Neural cell (in vitro differentiated cells): Measurements from ENCODE around the gene TMEM273. TPM values are rescaled to one million over a fixed set of nuclear protein-coding genes. Genes with fewer than 3 reads are reported as not detected.

ENCODE experiments used
- H2AFZ ChIP-seq: fragments of 200-600, 300-800 bp; sonication (generic), shearing (Covaris generic); 2 replicates; pipeline ENCODE4 v1.6.0; 2014; ENCODE audit warnings: low read depth, mild to moderate bottlenecking, antibody characterized with exemption, low read length, moderate library complexity
- H3F3A ChIP-seq: fragments of 200-600 bp; shearing (Covaris generic); 2 replicates; pipeline ENCODE4 v1.6.1; 2016; ENCODE audit warnings: mild to moderate bottlenecking, moderate library complexity, mixed read lengths, antibody characterized with exemption, low read length; ENCODE audit not compliant: insufficient read depth, poor library complexity, severe bottlenecking
- H3K27ac ChIP-seq: fragments of 200-600, 300-800 bp; sonication (generic), shearing (Covaris generic); 2 replicates; pipeline ENCODE4 v1.5.1; 2014; ENCODE audit warnings: mild to moderate bottlenecking, low read length, moderate library complexity
- H3K27me3 ChIP-seq: fragments of 300-800, 200-600 bp; sonication (generic), shearing (Covaris generic); 2 replicates; pipeline ENCODE4 v1.6.0; 2014; ENCODE audit warnings: mild to moderate bottlenecking, low read depth, low read length, moderate library complexity; ENCODE audit not compliant: insufficient read depth
- H3K36me3 ChIP-seq: fragments of 300-800, 200-600 bp; sonication (generic), shearing (Covaris generic); 2 replicates; pipeline ENCODE4 v1.5.1; 2014; ENCODE audit warnings: mild to moderate bottlenecking, antibody characterized with exemption, low read length, moderate library complexity; ENCODE audit not compliant: insufficient read depth
- H3K4me2 ChIP-seq: fragments of 300-800, 200-600 bp; sonication (generic), shearing (Covaris generic); 2 replicates; pipeline ENCODE4 v1.6.0; 2014; ENCODE audit warnings: mild to moderate bottlenecking, low read length
- H3K4me3 ChIP-seq: fragments of 300-800, 200-600 bp; sonication (generic), shearing (Covaris generic); 2 replicates; pipeline ENCODE4 v1.5.1; 2014; ENCODE audit warnings: mild to moderate bottlenecking, low read length, moderate library complexity
- H3K79me2 ChIP-seq: fragments of 200-600 bp; shearing (Covaris generic); replicated peaks from 2 replicates; pipeline ENCODE4 v1.6.0; 2014; ENCODE audit warnings: mild to moderate bottlenecking, low read length, moderate library complexity; ENCODE audit not compliant: insufficient read depth
- H3K9ac ChIP-seq: fragments of 300-800, 200-600 bp; sonication (generic), shearing (Covaris generic); 2 replicates; pipeline ENCODE4 v1.6.1; 2016; ENCODE audit warnings: mild to moderate bottlenecking, low read length, mixed read lengths
- H3K9me2 ChIP-seq: fragments of 200-600 bp; shearing (Covaris generic); 2 replicates; pipeline ENCODE4 v1.6.1; 2016; ENCODE audit warnings: mild to moderate bottlenecking, low read length, mixed read lengths; ENCODE audit not compliant: insufficient read depth
- H3K9me3 ChIP-seq: fragments of 200-600, 300-800 bp; sonication (generic), shearing (Covaris generic); 2 replicates; pipeline ENCODE4 v1.6.1; 2016; ENCODE audit warnings: mild to moderate bottlenecking, mixed run types, low read length, moderate library complexity, mixed read lengths
- H4K20me1 ChIP-seq: fragments of 200-600 bp; shearing (Covaris generic); 2 replicates; pipeline ENCODE4 v1.6.1; 2016; ENCODE audit warnings: mild to moderate bottlenecking, mixed run types; ENCODE audit not compliant: insufficient read depth
- CTCF ChIP-seq: fragments of 450-650 bp; IDR thresholded peaks from 2 replicates; pipeline ENCODE4 v1.5.1; 2014; ENCODE audit warnings: antibody characterized with exemption, mild to moderate bottlenecking, moderate library complexity; ENCODE audit not compliant: poor library complexity, severe bottlenecking
- EP300 ChIP-seq: fragments of 450-650 bp; conservative IDR thresholded peaks from 2 replicates; pipeline ENCODE4 v1.6.1; 2014; ENCODE audit warnings: antibody characterized with exemption, mild to moderate bottlenecking, moderate library complexity; ENCODE audit not compliant: poor library complexity, severe bottlenecking
- EZH2 ChIP-seq: fragments of 200-600, 300-800 bp; shearing (Covaris generic), sonication (generic); IDR thresholded peaks from 2 replicates; pipeline ENCODE4 v1.6.1; 2014; ENCODE audit warnings: antibody characterized with exemption, low read length, borderline replicate concordance, mild to moderate bottlenecking; ENCODE audit not compliant: insufficient read depth, poor library complexity, severe bottlenecking
- MXI1 ChIP-seq: fragments of 450-650 bp; conservative IDR thresholded peaks from 2 replicates; pipeline ENCODE4 v1.6.1; 2014; ENCODE audit warnings: antibody characterized with exemption, mild to moderate bottlenecking; ENCODE audit not compliant: poor library complexity, severe bottlenecking
- POLR2AphosphoS5 ChIP-seq: IDR thresholded peaks from 2 replicates; pipeline ENCODE4 v1.6.1; 2012
- RAD21 ChIP-seq: fragments of 450-650 bp; conservative IDR thresholded peaks from 2 replicates; pipeline ENCODE4 v1.6.1; 2014; ENCODE audit warnings: antibody characterized with exemption, mild to moderate bottlenecking, moderate library complexity
- SMC3 ChIP-seq: fragments of 450-650 bp; conservative IDR thresholded peaks from 2 replicates; pipeline ENCODE4 v1.6.1; 2014; ENCODE audit warnings: antibody characterized with exemption, mild to moderate bottlenecking, moderate library complexity; ENCODE audit not compliant: poor library complexity
- TAF1 ChIP-seq: IDR thresholded peaks from 2 replicates; pipeline ENCODE4 v1.6.1; 2012; ENCODE audit warnings: low read depth
- polyA plus RNA-seq: library from polyadenylated mRNA; depleted of rRNA; stranded (reverse); fragments of >200 nt; gene quantifications from 2 replicates; pipeline ENCODE4 v1.2.3, GENCODE V29; 2014

The TMEM273 gene
- polyA plus RNA-seq, 1 donor from 2014 or later, result not detected

DNA sequence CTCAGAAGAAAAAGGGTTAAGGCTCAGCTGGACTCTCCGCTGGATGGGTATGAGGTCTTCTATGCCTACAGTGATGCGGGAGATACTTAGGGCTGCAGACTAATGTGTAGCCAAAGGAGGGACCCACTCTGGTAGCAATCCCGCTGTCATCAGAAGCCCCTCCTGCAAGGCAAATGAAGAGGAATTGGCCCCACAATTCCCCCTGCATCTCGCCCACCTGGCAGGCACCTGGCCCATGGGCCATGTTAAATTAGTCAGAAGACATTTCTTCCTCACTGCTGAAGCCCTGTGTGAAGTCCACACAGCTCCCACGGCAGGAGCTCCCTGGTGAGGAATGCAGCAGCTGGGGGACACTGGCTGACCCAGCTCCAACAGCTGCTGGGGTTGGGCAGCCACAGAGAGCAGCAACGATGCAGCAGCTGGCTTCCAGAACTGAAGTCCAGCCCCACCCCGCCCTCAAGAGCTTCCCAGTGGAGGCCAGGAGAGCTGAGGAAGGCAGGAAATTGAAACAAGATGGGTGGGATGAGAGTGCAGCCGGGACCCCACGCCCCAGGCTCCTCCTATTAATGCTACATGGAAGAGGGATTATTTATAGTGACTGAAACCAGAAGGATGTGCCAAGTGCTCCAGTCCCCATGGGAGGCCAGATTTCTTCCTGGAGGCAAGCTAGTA lies 78.4 kb downstream of the TMEM273 start:
- H3K4me2 ChIP-seq, result no peak overlapping the region
- no peak overlapping the region for H3K27ac ChIP-seq
- no peaks in the 10 kb centered on the region for H3K9me2 ChIP-seq
- no peak overlapping the region for H3K4me3 ChIP-seq
- H4K20me1 ChIP-seq, result no peaks in the 10 kb centered on the region
- H2AFZ ChIP-seq, result no peak overlapping the region
- TF ChIP-seq EP300 (no peak), TAF1 (no peak), CTCF (no peak), POLR2AphosphoS5 (no peak), RAD21 (no peak), EZH2 (no peak), MXI1 (no peak)
- no peaks in the 10 kb centered on the region for H3K79me2 ChIP-seq
- H3K27me3 ChIP-seq, result peaks cover 7% of the 10 kb centered on the region
- H3F3A ChIP-seq, result no peaks in the 10 kb centered on the region
- no peaks in the 10 kb centered on the region for H3K9me3 ChIP-seq
- H3K36me3 ChIP-seq, result no peaks in the 10 kb centered on the region
- no peak overlapping the region for H3K9ac ChIP-seq

DNA sequence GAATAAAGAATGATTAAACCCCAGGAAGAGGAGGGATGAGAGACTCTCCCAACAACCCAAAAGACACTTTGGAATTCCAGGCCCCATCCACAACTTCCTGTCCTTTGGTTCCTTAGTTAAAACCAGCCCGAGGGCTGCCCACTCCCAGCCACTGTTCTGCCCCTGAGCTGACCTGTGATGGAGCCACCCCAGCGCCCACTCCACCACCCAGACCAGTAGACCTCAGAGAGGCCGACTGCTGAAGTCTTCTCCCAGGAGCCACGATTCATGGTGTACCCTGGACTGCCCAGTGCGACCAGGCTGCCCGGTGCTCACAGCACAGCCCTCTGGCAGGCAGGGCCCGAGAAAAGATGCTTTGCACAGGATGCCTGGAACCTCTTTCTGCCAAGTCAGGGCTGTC lies 79.5 kb downstream of the TMEM273 start:
- H3K27me3 ChIP-seq, result no peaks in the 10 kb centered on the region
- no peak overlapping the region for H3K4me2 ChIP-seq
- H3K27ac ChIP-seq, result no peak overlapping the region
- H3K79me2 ChIP-seq, result no peaks in the 10 kb centered on the region
- no peaks in the 10 kb centered on the region for H3K9me2 ChIP-seq
- no peaks in the 10 kb centered on the region for H3K36me3 ChIP-seq
- no peak overlapping the region for H3K9ac ChIP-seq
- H2AFZ ChIP-seq, result no peak overlapping the region
- no peaks in the 10 kb centered on the region for H3K9me3 ChIP-seq
- no peaks in the 10 kb centered on the region for H4K20me1 ChIP-seq
- no peak overlapping the region for H3K4me3 ChIP-seq
- no peaks in the 10 kb centered on the region for H3F3A ChIP-seq
- no peak for TF ChIP-seq CTCF
- no peak for TF ChIP-seq RAD21
- no peak for TF ChIP-seq TAF1
- TF ChIP-seq EP300, result no peak
- no peak for TF ChIP-seq SMC3

GRCh38 chr10:49107887-49108267 lies 80.3 kb downstream of the TMEM273 start:
- Histone ChIP-seq H3K9ac (no peak overlapping the region), H3K9me2 (no peaks in the 10 kb centered on the region), H3K9me3 (no peaks in the 10 kb centered on the region), H3F3A (no peaks in the 10 kb centered on the region), H4K20me1 (no peaks in the 10 kb centered on the region), H3K27me3 (no peaks in the 10 kb centered on the region), H3K36me3 (no peaks in the 10 kb centered on the region), H3K4me2 (no peak overlapping the region), H3K4me3 (no peak overlapping the region), H3K79me2 (no peaks in the 10 kb centered on the region), H2AFZ (no peak overlapping the region), H3K27ac (no peak overlapping the region)
- TF ChIP-seq POLR2AphosphoS5, result no peak
- no peak for TF ChIP-seq EZH2
- no peak for TF ChIP-seq CTCF
- no peak for TF ChIP-seq SMC3
